GM12878 (cell line): ENCODE results near the gene LMTK2. TPM values are rescaled to one million over a fixed set of nuclear protein-coding genes. Genes with fewer than 3 reads are reported as not detected.

Experiments used
- CREB1 ChIP-seq: IDR thresholded peaks from 2 replicates; pipeline ENCODE4 v1.6.1; 2012; ENCODE audit warnings: low read depth, mild to moderate bottlenecking, inconsistent platforms
- EZH2 ChIP-seq: IDR thresholded peaks from 2 replicates; pipeline ENCODE4 v1.6.1; 2012; ENCODE audit warnings: low read depth, mild to moderate bottlenecking, control low read depth, inconsistent platforms, low read length, borderline replicate concordance; ENCODE audit not compliant: control insufficient read depth
- GABPA ChIP-seq: IDR thresholded peaks from 2 replicates; pipeline ENCODE4 v1.6.1; 2014; ENCODE audit warnings: antibody characterized with exemption, low read depth, mild to moderate bottlenecking, inconsistent platforms
- JUNB ChIP-seq: IDR thresholded peaks from 2 replicates; pipeline ENCODE4 v1.6.1; 2016; ENCODE audit warnings: antibody characterized with exemption, mild to moderate bottlenecking
- KLF5 ChIP-seq: fragments of 450-650 bp; IDR thresholded peaks from 2 replicates; pipeline ENCODE4 v1.6.1; 2014; ENCODE audit warnings: mild to moderate bottlenecking; ENCODE audit not compliant: partially characterized antibody
- NFXL1 ChIP-seq: fragments of 450-650 bp; IDR thresholded peaks from 2 replicates; pipeline ENCODE4 v1.6.1; 2017; ENCODE audit warnings: antibody characterized with exemption, mild to moderate bottlenecking, borderline replicate concordance
- NFYB ChIP-seq: IDR thresholded peaks from 2 replicates; pipeline ENCODE4 v1.6.1; 2011; ENCODE audit warnings: low read depth, mild to moderate bottlenecking, low read length, improper control_type of control experiment, moderate library complexity; ENCODE audit not compliant: insufficient read depth
- NKRF ChIP-seq: fragments of 450-650 bp; conservative IDR thresholded peaks from 2 replicates; pipeline ENCODE4 v1.6.1; 2017; ENCODE audit warnings: mild to moderate bottlenecking, moderate library complexity
- NR2C1 ChIP-seq: fragments of 450-650 bp; IDR thresholded peaks from 2 replicates; pipeline ENCODE4 v1.6.1; 2017; ENCODE audit warnings: antibody characterized with exemption, mild to moderate bottlenecking, moderate library complexity
- PBX3 ChIP-seq: IDR thresholded peaks from 2 replicates; pipeline ENCODE4 v1.6.1; 2011; ENCODE audit warnings: mild to moderate bottlenecking, low read depth, low read length, moderate library complexity; ENCODE audit not compliant: insufficient replicate concordance
- POU2F2 ChIP-seq: IDR thresholded peaks from 3 replicates; pipeline ENCODE4 v1.6.1; 2011; ENCODE audit warnings: low read depth, mild to moderate bottlenecking, low read length, borderline replicate concordance
- RB1 ChIP-seq: fragments of 450-650 bp; formaldehyde crosslinking; IDR thresholded peaks from 2 replicates; pipeline ENCODE4 v1.6.1; 2017; ENCODE audit warnings: mild to moderate bottlenecking, borderline replicate concordance
- RBBP5 ChIP-seq: fragments of 200-600 bp; sonication (generic); conservative IDR thresholded peaks from 2 replicates; pipeline ENCODE4 v1.6.1; 2016
- RCOR1 ChIP-seq: conservative IDR thresholded peaks from 2 replicates; pipeline ENCODE4 v1.6.1; 2012; ENCODE audit warnings: low read depth, low read length, improper control_type of control experiment
- STAT1 ChIP-seq: fragments of 450-650 bp; conservative IDR thresholded peaks from 2 replicates; pipeline ENCODE4 v1.6.1; 2014; ENCODE audit warnings: antibody characterized with exemption, mild to moderate bottlenecking
- STAT3 ChIP-seq: IDR thresholded peaks from 2 replicates; pipeline ENCODE4 v1.6.1; 2011; ENCODE audit warnings: low read depth, low read length, improper control_type of control experiment
- TCF12 ChIP-seq: IDR thresholded peaks from 2 replicates; pipeline ENCODE4 v1.6.1; 2011; ENCODE audit warnings: low read depth, mild to moderate bottlenecking, low read length
- ZBED1 ChIP-seq: IDR thresholded peaks from 2 replicates; pipeline ENCODE4 v1.6.1; 2016; ENCODE audit warnings: borderline replicate concordance
- ZBTB11 ChIP-seq: fragments of 450-650 bp; formaldehyde crosslinking; IDR thresholded peaks from 2 replicates; pipeline ENCODE4 v1.5.0; 2022; ENCODE audit warnings: mild to moderate bottlenecking, missing genetic modification characterization
- ZBTB4 ChIP-seq: fragments of 450-650 bp; formaldehyde crosslinking; IDR thresholded peaks from 2 replicates; pipeline ENCODE4 v1.4.0; 2022; ENCODE audit warnings: mild to moderate bottlenecking, moderate library complexity
- polyA plus RNA-seq, 11 experiments: library from polyadenylated mRNA; depleted of rRNA in 4 of 11; unstranded in 6 of 11; stranded (reverse) in 5 of 11; fragments of >200 nt; fragmentation: Nextera tagmentation in 4 of 11; fragmentation: Illumina TruSeq in 1 of 11; extraction: Ambion mirVana in 4 of 11; extraction: Trizol in 1 of 11; gene quantifications; 1 replicate in 1 of 11; 2 replicates in 10 of 11; pipeline versions ENCODE4 v1.2.1 to v1.2.3, GENCODE V29; 2011 to 2016; ENCODE audit warnings: inconsistent platforms in 2 of 11, missing spikeins in 2 of 11, low read depth in 1 of 11
- total RNA-seq, 4 experiments: library from RNA; depleted of rRNA in 3 of 4; stranded (reverse); fragments of >200 nt in 3 of 4; fragmentation: Illumina TruSeq in 1 of 4; extraction: Trizol in 1 of 4; gene quantifications; 2 replicates each; pipeline versions ENCODE4 v1.2.1 to v1.2.3, GENCODE V29; 2013 to 2021

LMTK2 gene
- total and polyA plus RNA-seq, 10 of the 15 experiments (the other 5 are each of a cell fraction or from before 2014, with no cell fraction given) = 0.68 to 8.7 (median 4.6) TPM

GRCh38 chr7:98202367-98203195 is 95.9 kb downstream of the LMTK2 start (continued):
- TF ChIP-seq STAT1 (no peak), KLF5 (no peak), ZBTB4 (no peak), GABPA (peak; percentile 40; the same call in 1 of the 2 replicates), TCF12 (peak; percentile 94), POU2F2 (peak; percentile 95; the same call in 2 of the 3 replicates), ZBED1 (peak; percentile 96), NFXL1 (no peak), RBBP5 (no peak), RCOR1 (peak; percentile 97), PBX3 (no peak), NFYB (0 out of 2 replicates have a peak, but pooled peaks have one; percentile 17), CREB1 (peak; percentile 81), NR2C1 (peak; percentile 61; the same call in 1 of the 2 replicates), RB1 (no peak), JUNB (peak; percentile 78), EZH2 (0 out of 2 replicates have a peak, but pooled peaks have one; percentile 69), ZBTB11 (CRISPR knock-in tag) (no peak), NKRF (0 out of 2 replicates have a peak, but pooled peaks have one; percentile 72), STAT3 (0 out of 2 replicates have a peak, but pooled peaks have one; percentile 86)
